DOHH2 (cell line): Measurements from ENCODE around the gene SEPTIN10.

ENCODE experiments used
- EZH2phosphoT487 ChIP-seq: fragments of 200-600 bp; sonication (generic); IDR thresholded peaks from 2 replicates; pipeline ENCODE4 v1.6.1; 2017; ENCODE audit warnings: borderline replicate concordance, mild to moderate bottlenecking, antibody characterized with exemption, low read length, moderate library complexity, mixed read lengths
- TF ChIP-seq, protein P1 (sequence below): fragments of 200-600 bp; sonication (generic); IDR thresholded peaks from one replicate; pipeline ENCODE4 v1.5.1; 2014; ENCODE audit warnings: antibody characterized with exemption, mild to moderate bottlenecking, low read depth, low read length; ENCODE audit not compliant: poor library complexity, severe bottlenecking

DNA sequence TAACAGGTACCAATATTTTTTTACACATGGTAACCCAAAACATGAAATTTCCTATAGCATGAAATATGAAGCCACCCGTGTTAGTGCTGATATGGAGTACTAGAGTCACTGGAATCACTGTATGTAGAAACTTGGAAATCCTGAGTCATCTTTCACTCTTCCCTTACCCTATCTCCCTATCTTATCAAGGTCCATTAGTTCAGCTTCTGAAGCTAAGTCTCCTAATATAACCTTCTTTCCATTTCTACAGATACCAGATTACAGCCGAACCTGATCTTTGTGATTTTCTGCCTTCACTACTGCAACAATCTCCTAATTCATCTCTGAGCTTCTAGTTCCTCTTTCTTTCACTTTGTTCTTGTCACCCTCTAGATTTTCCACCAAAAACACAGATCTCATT, 59.0 kb downstream of the SEPTIN10 start:
- TF ChIP-seq, protein P1, sequence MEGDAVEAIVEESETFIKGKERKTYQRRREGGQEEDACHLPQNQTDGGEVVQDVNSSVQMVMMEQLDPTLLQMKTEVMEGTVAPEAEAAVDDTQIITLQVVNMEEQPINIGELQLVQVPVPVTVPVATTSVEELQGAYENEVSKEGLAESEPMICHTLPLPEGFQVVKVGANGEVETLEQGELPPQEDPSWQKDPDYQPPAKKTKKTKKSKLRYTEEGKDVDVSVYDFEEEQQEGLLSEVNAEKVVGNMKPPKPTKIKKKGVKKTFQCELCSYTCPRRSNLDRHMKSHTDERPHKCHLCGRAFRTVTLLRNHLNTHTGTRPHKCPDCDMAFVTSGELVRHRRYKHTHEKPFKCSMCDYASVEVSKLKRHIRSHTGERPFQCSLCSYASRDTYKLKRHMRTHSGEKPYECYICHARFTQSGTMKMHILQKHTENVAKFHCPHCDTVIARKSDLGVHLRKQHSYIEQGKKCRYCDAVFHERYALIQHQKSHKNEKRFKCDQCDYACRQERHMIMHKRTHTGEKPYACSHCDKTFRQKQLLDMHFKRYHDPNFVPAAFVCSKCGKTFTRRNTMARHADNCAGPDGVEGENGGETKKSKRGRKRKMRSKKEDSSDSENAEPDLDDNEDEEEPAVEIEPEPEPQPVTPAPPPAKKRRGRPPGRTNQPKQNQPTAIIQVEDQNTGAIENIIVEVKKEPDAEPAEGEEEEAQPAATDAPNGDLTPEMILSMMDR: no peak
- no peak for TF ChIP-seq EZH2phosphoT487
